Measurements from ENCODE around the gene PPM1G.
"Not testable (repeated sequence)": the region's sequence is repeated elsewhere in the genome, so short reads cannot be mapped to it uniquely, and the experiment has no call there.

PPM1G gene

DNA sequence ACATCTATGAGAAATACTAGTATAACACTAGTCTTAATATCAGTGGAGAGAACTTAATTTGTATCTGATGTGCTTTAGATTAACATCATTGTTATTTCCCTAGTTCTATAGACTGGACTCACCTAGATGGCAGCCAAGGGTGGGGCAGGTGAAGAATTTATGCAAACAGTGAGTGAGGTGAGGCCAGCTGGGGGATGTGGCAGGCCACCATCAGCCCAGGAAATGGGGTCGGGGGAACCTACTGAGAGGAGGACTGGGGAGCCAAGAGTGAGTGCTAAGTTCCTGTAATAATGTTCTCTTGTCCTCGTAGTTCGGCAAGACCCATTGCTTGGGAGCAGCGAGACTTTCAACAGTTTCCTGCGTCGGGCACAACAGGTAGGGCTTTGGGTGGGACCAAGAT lies 36.5 kb downstream of the PPM1G start:
- no peak for DNase-seq

DNA sequence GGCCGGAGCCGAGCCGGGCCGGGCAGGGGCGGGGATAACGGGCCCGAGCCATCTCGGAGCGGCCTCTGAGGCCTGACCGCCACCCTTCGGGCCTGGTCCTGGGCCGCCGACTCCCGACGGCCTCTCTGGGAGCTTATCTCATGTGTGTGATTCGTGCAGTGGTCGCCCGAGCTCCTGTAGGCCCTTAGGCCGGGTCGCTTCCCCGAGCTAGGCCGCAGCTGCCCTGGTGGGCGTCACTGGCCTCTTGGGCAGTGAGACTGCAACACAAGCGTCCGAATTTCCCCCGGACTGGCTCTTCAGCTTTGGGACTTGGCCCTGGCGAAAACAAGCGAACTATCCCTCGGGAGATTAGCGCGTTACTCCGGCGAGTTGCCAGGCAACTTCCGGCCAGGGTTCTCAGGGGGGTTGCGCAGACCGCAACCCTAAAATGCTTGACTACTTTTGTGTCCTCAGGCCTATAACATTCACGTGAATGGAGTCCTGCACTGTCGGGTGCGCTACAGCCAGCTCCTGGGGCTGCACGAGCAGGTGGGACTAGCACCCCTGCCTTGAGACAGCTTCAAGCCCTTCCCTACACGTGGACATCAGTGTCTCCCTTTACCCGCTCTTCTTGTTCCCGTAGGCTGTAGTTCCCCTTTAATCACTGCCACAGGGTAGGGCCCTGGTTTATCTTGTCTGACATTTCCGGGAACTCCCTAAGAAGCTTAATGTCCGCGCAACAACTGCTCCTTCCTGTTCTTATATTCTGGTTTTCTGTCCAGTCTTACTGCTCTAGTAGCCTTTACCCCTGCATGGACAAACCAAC lies 38.4 kb downstream of the PPM1G start:
- DNase-seq, result peak; percentile 89

GRCh38 chr2:27370026-27370815 lies 39.2 kb downstream of the PPM1G start, which contains the start of the genes EIF2B4 and SNX17:
TSS of gene EIF2B4 (minus strand) at chr2:27370338. CDS start at chr2:27370314, 24 bp downstream.
TSS of gene SNX17 (plus strand) at chr2:27370616. CDS start at chr2:27370744, 128 bp downstream.
- peak; percentile 99 for DNase-seq

DNA sequence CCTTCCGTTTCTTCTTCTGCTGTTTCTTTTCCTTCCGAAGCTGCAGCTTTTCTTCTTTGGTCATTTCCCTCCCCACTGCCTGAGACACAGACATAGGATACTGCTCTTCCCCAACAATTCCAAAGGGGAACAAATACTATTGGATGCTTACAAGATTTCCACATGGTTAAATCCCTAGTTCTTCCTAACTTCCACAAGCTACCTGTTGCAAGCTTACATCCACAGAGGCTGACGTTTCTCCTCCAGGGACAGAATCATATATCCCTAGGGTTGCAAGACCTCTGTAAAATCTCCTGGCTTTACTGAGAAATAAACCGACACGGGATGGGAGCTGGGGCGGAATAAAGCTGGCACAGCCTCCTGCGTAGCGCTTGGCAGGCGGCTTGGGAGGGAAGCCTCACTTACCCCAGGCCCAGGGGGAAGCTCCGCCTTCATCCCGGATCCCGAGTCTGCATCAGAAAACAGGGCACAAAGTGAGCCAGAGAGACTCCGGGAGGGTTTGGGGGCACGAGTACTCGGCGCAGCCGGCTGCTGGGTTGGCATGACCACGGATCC lies 39.8 kb downstream of the PPM1G start:
- DNase-seq, result peak; percentile 45

DNA sequence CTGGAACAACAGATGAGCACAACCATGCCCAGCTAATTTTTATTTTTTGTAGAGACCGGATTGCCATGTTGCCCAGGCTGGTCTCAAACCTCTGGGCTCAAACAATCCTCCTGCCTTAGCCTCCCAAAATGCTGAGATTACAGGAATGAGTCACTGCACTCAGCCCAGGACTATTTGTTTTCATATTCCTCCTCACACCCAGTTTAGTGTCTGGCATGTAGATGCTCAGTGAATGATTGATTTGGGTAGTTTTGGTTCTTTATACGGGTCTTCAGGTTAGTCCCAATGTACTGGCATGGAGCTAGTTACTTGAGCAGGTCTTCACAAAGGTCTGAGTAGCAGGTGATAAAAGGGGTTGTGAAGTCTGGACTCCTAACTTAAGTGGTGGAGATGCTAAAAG lies 45.5 kb downstream of the PPM1G start:
- no peak for DNase-seq

DNA sequence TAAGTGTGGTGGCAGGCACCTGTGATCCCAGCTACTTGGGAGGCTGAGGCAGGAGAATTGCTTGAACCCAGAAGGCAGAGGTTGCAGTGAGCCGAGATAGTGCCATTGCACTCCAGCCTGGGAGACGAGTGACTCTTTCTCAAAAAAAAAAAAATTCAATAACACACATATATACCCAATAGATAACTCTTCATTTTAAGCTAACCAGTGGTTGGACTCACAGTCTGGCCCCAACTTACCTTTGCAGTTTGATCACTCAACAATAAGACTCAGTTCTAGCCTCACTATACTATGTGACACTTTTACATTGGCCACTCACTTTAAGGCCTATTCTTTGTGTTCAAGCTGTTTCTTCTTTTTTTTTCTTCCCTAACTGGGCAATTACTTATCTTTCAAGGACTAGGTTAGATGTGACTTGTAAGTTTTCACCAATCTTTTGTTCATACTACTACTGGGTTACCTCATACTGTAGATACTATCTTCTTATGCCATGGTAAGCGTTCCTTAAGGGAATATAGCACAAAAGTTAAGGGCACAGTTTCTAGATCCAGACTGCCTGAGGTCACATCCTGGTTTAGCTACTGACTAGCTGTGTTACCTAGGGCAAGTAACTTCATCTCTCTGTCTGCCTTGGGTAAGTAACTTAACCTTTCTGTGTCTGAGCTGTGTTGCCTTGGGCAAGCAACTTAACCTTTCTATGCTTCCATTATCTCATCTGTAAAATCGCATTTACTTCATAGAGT lies 46.5 kb downstream of the PPM1G start:
- DNase-seq, result no peak

DNA sequence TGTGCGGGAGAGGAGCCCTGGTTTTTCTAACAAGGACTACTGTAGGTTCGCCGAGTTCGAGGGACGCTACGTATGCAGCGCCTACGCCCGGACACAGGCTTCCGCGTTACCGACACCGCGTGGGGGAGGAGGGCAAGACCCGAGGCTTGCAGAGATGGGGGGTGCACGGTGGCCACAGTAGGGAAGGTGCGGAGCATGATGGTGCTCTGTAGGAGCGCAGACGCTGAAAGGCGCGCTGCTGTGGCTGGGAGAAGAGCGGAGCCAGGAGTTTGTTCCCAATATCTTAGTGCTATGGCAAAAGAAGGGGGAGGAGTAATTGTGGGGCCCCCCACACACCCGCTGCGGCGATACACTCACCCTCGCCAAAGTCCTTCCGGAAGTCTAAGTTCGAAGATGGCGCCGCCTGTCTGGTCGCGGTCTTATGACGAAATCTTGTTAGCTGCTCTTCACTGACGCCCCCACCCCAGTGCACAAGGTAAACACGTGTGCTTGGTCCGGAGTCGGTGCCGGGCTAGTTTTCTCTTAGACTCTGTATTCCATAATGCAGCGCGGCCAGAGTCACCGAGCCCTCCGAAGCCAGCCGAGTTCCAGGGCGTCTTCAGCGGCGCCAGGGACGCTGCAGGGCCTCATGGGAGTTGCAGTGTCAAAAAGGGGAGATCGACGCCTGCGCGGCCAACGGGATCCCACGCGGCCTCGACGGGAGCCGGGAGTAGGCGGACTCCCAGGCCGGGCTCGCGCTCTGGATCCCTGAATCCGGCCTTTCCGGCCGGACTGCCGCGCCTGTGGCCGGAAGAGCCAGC lies 52.8 kb downstream of the PPM1G start, which contains the start of gene GTF3C2:
GTF3C2 (minus strand) TSS at position 383 of the 800 bp plus-strand sequence. CDS start 13,210 bp downstream, outside the sequence.
- DNase-seq, result peak; percentile 95

GRCh38 chr2:27356056-27356381 lies 53.4 kb downstream of the PPM1G start:
- peak; percentile 81 for DNase-seq

GRCh38 chr2:27354597-27354927 lies 54.8 kb downstream of the PPM1G start:
- DNase-seq, result no peak

DNA sequence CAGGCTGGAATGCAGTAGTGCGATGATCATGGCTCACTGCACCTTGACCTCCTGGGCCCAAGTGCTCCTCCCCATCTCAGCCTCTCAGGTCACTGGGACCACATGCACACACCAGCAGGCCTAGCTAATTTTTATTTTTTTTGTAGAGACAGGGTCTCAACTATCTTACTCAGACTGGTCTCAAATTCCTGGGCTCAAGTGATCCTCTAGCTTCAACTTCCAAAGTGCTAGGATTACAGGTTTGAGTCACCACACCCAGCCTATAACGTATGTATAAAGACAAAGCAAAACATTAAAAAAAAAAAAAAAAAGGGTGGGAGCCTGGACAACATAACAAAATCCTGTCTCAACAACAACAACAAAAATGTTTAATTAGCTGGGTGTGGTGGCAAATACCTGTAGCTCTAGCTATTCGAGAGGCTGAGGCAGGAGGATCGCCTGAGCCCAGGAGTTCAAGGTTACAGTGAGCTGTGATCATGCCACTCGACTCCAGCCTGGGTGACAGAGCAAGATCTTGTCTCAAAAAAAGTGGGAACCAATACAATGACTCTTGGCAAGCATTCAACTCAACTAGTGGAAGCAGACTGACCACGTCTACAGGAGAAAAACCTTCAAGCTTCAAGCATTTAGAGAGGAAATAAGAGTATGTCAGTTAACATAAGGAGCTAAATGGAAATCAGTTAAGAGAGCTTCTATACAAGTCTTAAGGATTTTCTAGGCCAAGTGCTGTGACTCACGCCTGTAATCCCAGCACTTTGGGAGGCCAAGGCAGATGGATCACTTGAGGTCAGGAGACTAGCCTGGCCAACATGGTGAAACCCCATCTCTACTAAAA lies 55.4 kb downstream of the PPM1G start:
- DNase-seq, result no peak

DNA sequence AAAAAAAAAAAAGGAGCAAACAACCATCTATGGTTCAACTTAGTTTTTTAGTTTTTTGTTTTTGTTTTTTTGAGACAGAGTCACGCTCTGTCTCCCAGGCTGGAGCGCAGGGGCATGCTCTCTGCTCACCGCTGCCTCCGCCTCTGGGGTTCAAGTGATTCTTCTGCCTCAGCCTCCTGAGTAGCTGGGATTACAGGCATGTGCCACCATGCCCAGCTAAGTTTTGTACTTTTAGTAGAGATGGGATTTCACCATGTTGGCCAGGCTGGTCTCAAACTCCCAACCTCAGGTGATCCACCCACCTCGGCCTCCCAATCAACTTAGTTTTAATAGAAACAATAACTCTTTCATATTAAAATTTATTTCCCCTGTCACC lies 56.0 kb downstream of the PPM1G start:
- not testable (repeated sequence) for DNase-seq

GRCh38 chr2:27351802-27352598 lies 57.4 kb downstream of the PPM1G start:
- no peak for DNase-seq

DNA sequence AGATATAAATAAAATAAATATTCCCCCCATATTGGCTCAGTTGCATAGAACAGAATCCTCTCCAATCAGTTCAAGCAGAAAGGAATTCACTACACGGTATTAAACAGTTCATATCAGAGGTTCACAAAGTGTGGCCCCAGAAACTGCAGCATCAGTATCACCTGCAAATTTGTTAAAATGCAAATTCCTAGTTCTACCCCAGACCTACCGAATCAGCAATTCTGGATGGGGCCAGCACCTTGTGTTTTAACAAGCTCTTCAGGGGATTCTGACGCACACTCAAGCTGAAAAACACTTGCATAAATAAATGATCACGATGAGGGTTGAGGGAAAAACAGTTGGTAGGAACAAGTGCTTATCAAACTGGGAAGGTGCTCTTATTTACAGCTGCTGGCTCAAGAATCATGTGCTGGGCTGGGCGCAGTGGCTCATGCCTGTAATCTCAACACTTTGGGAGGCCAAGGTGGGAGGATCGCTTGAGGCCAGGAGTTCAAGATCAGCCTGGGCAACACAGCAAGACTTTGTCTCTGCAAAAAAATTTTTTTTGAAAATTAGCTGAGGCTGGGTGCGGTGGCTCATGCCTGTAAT lies 59.2 kb downstream of the PPM1G start:
- no peak for DNase-seq

GRCh38 chr2:27347641-27348040 lies 61.8 kb downstream of the PPM1G start:
- no peak for DNase-seq

DNA sequence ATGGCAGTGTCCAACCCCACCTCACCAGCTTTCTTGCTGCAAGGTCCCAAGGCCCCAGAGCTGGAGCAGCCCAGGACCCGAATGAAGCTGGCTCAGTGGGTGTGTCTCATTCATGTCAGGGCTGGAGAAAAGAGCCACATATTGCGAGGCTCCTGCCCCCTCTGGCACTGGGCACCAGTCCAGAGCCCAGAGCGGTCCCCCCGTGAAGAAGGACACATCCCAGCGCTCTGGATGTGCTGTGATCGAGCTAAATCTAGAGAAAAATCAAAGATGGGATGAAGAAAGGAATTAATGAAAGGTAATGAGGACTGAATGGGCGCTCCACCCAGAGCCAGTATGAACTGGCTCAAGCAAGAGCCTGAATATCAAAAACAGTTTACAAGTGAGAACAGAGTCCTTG lies 73.2 kb downstream of the PPM1G start:
- DNase-seq, result no peak

- DNase-seq, result no peak
Measured at GRCh38 chr2:27335311-27335710, 74.1 kb downstream of the PPM1G start.
